Activated B cell treated with CpG ODN at 0.5 μM for 24 hours (primary cell): Measurements from ENCODE around the gene LILRA5. TPM values are rescaled to one million over a fixed set of nuclear protein-coding genes. Genes with fewer than 3 reads are reported as not detected.

Source experiments
- ATAC-seq: fragments of 200-7000 bp; cut with Tn5 transposase; one replicate; pipeline ENCODE4 v1.10.0; 2021; ENCODE audit warnings: low read depth, mild to moderate bottlenecking, moderate library complexity
- CTCF ChIA-PET: fragments of 350-600 bp; sonication (Branson Sonifier 250); formaldehyde crosslinking; loops from one replicate; lab custom pipeline; 2021; ENCODE audit warnings: antibody characterized with exemption; lab: Charles Lee
- POLR2A ChIA-PET: fragments of 350-600 bp; sonication (Branson Sonifier 250); formaldehyde crosslinking; loops from one replicate; lab custom pipeline; 2021; ENCODE audit warnings: antibody characterized with exemption; lab: Charles Lee
- DNase-seq: peaks from one replicate; pipeline ENCODE4 v3.0.0; 2022
- H3K27ac Mint-ChIP-seq: one replicate; pipeline ENCODE4 v1.8.0; 2020; ENCODE audit warnings: mixed read lengths
- H3K27me3 Mint-ChIP-seq: one replicate; pipeline ENCODE4 v1.8.0; 2021; ENCODE audit warnings: mixed read lengths
- H3K36me3 Mint-ChIP-seq: one replicate; pipeline ENCODE4 v1.8.0; 2021; ENCODE audit warnings: low read depth, mixed read lengths
- H3K4me1 Mint-ChIP-seq: one replicate; pipeline ENCODE4 v1.8.0; 2021; ENCODE audit warnings: mixed read lengths
- H3K4me3 Mint-ChIP-seq: one replicate; pipeline ENCODE4 v1.8.0; 2020; ENCODE audit warnings: mild to moderate bottlenecking, mixed read lengths
- H3K9me3 Mint-ChIP-seq: one replicate; pipeline ENCODE4 v1.8.0; 2020; ENCODE audit warnings: mixed read lengths
- CTCF ChIP-seq: fragments of 200-600 bp; IDR thresholded peaks from one replicate; pipeline ENCODE4 v1.8.0; 2022; ENCODE audit warnings: antibody characterized with exemption, mild to moderate bottlenecking
- intact Hi-C: fragments of 100-400 bp; cut with micrococcal nuclease; formaldehyde crosslinking; loops from one replicate; pipeline ENCODE4 v1.15.1; 2024
- total RNA-seq: library from RNA; stranded (reverse); gene quantifications from 2 replicates; pipeline ENCODE4 v1.2.3, GENCODE V29; 2022

LILRA5 gene
- total RNA-seq, 1 donor from 2014 or later: 1.3 TPM

- no peak for TF ChIP-seq CTCF
- intact Hi-C loops: loop anchor here (5.0 kb wide), 1 partner anchor 38 kb away; the partner anchor contains the start of gene LILRB2
- CTCF ChIA-PET: interaction anchor here (1.4 to 2.7 kb wide), 2 partner anchors 36 to 71 kb away, joined by 4 to 12 read pairs; no protein-coding TSS in a partner anchor
- H3K9me3 Mint-ChIP-seq: no peaks in the 10 kb centered on the region
- H3K27ac Mint-ChIP-seq: peak overlapping the region; percentile 19
- POLR2A ChIA-PET: interaction anchor here (0.5 to 1.9 kb wide), 3 partner anchors 31 to 142 kb away, joined by 4 to 10 read pairs (median 4); no protein-coding TSS in a partner anchor
- no peak overlapping the region for H3K4me3 Mint-ChIP-seq
- DNase-seq: no peak
- ATAC-seq: no peak
- H3K27me3 Mint-ChIP-seq: no peaks in the 10 kb centered on the region
- no peaks in the 10 kb centered on the region for H3K36me3 Mint-ChIP-seq
- H3K4me1 Mint-ChIP-seq: peaks cover 42% of the 10 kb centered on the region
These were observed 7.1 kb upstream of the LILRA5 start for GRCh38 chr19:54319892-54320670.

GRCh38 chr19:54319049-54319448 is 6.1 kb upstream of the LILRA5 start:
- Mint-ChIP-seq H3K36me3 (no peaks in the 10 kb centered on the region), H3K4me3 (peak overlapping the region; percentile 60), H3K9me3 (no peaks in the 10 kb centered on the region), H3K27me3 (peaks cover 5% of the 10 kb centered on the region), H3K27ac (peak overlapping the region; percentile 84), H3K4me1 (peaks cover 39% of the 10 kb centered on the region)
- DNase-seq (no peak), ATAC-seq (peak; percentile 84)
- ChIA-PET CTCF (interaction anchor here (1.0 to 1.4 kb wide), 4 partner anchors 8 to 53 kb away, joined by 4 to 11 read pairs (median 4); no protein-coding TSS in a partner anchor), POLR2A (interaction anchor here (0.6 to 1.9 kb wide), 8 partner anchors 8 to 130 kb away, joined by 3 to 10 read pairs (median 4); partner anchors contain the start of genes LENG8 and LILRB2)
- no peak for TF ChIP-seq CTCF
- intact Hi-C loops: loop anchor here (5.0 kb wide), 1 partner anchor 37 kb away; the partner anchor contains the start of gene LILRB2

- Mint-ChIP-seq H3K27ac (peak overlapping the region; percentile 84), H3K27me3 (peaks cover 10% of the 10 kb centered on the region), H3K36me3 (no peaks in the 10 kb centered on the region), H3K4me1 (peaks cover 41% of the 10 kb centered on the region), H3K4me3 (no peak overlapping the region), H3K9me3 (no peaks in the 10 kb centered on the region)
- no peak for TF ChIP-seq CTCF
- CTCF ChIA-PET: no interaction called here
- DNase-seq: no peak
- intact Hi-C loops: loop anchor here (5.0 kb wide), 1 partner anchor 36 kb away; the partner anchor contains the start of gene LILRB2
- no peak for ATAC-seq
- POLR2A ChIA-PET: interaction anchor here (0.8 to 1.9 kb wide), 3 partner anchors 29 to 37 kb away, joined by 3 to 10 read pairs (median 7); partner anchors contain the start of gene LILRB2
These were observed 4.9 kb upstream of the LILRA5 start for GRCh38 chr19:54317965-54318240.

GRCh38 chr19:54317108-54317964 is 4.4 kb upstream of the LILRA5 start:
- DNase-seq (no peak), ATAC-seq (no peak)
- Mint-ChIP-seq H3K4me1 (peaks cover 47% of the 10 kb centered on the region), H3K27ac (no peak overlapping the region), H3K9me3 (no peaks in the 10 kb centered on the region), H3K36me3 (no peaks in the 10 kb centered on the region), H3K27me3 (peaks cover 13% of the 10 kb centered on the region), H3K4me3 (no peak overlapping the region)
- TF ChIP-seq CTCF: no peak
- intact Hi-C loops: loop anchor here (5.0 kb wide), 1 partner anchor 35 kb away; the partner anchor contains the start of gene LILRB2
- ChIA-PET CTCF (no interaction called here), POLR2A (interaction anchor here (0.9 to 1.3 kb wide), 2 partner anchors 28 to 35 kb away, joined by 3 to 4 read pairs; no protein-coding TSS in a partner anchor)
